ENCODE data around the gene FAM78A.

The FAM78A gene

DNA sequence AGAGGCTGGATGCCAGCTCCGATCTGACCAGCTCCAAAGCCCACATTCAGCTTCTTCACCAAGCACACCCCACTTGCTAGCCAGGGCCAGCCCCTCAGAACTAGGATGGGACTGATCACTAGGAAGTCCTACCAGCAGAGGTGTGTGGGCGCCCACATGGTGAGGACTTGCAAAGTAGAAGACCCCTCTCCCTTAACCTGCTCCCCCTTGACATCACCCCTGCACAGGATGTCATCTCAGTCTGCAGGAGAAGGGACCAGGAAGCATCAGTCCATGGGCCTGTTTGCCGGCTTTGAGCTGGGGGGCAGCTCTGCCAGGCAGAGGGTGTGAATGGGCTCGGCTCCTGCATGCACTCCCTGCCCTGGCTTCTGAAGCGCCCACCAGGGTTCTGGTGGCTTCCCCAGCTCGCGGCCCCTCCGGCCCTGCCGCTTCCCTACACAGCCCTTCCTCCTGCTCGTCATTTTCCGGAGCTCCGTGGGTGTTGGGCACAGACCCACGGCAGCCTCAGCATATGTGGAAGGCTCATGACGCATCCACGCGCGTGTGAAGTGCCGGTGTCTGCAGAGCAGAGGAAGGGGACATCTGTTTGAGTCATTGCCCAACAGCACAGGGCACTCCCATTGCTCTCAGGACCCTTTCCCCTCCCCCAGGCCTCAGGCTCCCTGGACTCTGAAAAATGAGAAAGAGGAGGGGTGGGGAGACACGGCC lies 3.7 kb upstream of the FAM78A start:
- Histone ChIP-seq H3K27ac (ENCODE audit: low read depth, low read length) (no peak overlapping the region), H3K4me1 (ENCODE audit: control insufficient read depth, insufficient read depth, low read length, unreplicated experiment) (no peaks in the 10 kb centered on the region), H2AFZ (ENCODE audit: low read length, unreplicated experiment) (no peak overlapping the region), H3K79me2 (ENCODE audit: control insufficient read depth, insufficient read depth, low read length, unreplicated experiment) (no peaks in the 10 kb centered on the region), H3K36me3 (ENCODE audit: insufficient read depth, low read length) (no peaks in the 10 kb centered on the region), H3K27me3 (ENCODE audit: insufficient read depth, low read length) (peaks cover 56% of the 10 kb centered on the region), H3K4me3 (ENCODE audit: low read depth, low read length) (no peak overlapping the region)

DNA sequence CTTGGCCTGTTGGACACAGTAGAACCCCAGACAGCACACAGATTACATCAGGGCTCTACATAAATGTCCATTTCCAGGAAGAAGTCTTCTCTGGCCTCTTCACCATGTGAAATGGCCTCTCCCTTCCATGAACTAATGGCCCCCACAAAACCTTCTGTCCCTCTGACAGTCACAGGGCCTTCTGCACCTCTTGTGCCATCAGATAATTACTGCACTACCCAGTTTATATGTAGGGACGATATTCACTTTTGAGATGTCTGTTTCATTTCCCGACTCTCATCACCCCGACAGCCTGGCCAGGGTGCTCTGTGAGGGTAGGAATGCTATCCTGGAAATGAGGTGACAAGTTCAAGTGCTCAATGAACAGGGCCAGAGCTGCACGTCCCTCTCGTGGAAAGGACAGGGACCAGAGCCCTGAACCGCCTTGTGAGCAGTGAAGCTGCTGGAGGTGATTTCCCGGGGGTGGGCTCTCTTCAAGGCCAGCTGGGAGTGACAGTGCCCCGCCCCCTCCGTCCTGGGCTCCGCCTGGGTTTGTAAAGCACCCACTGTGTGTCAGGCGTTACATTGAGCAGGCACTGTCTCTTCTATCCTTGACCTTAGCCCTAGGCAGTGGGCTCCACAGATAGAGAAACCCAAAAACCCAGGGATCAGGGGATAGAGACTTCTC lies 3.0 kb upstream of the FAM78A start:
- H3K4me3 ChIP-seq (ENCODE audit: low read depth, low read length) = no peak overlapping the region
- H3K36me3 ChIP-seq (ENCODE audit: insufficient read depth, low read length) = no peaks in the 10 kb centered on the region
- H3K4me1 ChIP-seq (ENCODE audit: control insufficient read depth, insufficient read depth, low read length, unreplicated experiment) = no peaks in the 10 kb centered on the region
- H2AFZ ChIP-seq (ENCODE audit: low read length, unreplicated experiment) = no peak overlapping the region
- H3K27ac ChIP-seq (ENCODE audit: low read depth, low read length) = no peak overlapping the region
- H3K27me3 ChIP-seq (ENCODE audit: insufficient read depth, low read length) = peaks cover 56% of the 10 kb centered on the region
- no peaks in the 10 kb centered on the region for H3K79me2 ChIP-seq (ENCODE audit: control insufficient read depth, insufficient read depth, low read length, unreplicated experiment)

DNA sequence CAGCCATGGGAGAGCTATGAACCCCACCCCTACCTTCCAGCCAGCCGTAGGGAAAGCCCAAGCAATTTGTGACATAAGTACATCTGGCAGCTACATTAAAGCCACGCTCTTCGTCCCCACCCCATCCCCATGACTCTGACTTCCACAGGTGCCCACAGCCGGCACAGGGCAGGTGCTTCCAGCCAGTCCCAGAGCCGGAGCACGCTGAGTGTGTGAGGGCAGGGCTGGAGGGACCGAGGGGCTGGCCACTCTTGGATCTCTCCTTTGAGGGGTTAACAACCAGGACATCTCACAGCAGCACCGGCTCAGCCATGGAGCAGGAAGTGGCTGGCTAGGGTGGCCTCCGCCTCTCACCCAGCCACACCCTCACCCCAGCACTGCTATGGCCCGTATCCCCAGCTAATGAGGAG lies 2.4 kb upstream of the FAM78A start:
- Histone ChIP-seq H3K27ac (ENCODE audit: low read depth, low read length) (no peak overlapping the region), H3K27me3 (ENCODE audit: insufficient read depth, low read length) (peaks cover 56% of the 10 kb centered on the region), H2AFZ (ENCODE audit: low read length, unreplicated experiment) (no peak overlapping the region)

DNA sequence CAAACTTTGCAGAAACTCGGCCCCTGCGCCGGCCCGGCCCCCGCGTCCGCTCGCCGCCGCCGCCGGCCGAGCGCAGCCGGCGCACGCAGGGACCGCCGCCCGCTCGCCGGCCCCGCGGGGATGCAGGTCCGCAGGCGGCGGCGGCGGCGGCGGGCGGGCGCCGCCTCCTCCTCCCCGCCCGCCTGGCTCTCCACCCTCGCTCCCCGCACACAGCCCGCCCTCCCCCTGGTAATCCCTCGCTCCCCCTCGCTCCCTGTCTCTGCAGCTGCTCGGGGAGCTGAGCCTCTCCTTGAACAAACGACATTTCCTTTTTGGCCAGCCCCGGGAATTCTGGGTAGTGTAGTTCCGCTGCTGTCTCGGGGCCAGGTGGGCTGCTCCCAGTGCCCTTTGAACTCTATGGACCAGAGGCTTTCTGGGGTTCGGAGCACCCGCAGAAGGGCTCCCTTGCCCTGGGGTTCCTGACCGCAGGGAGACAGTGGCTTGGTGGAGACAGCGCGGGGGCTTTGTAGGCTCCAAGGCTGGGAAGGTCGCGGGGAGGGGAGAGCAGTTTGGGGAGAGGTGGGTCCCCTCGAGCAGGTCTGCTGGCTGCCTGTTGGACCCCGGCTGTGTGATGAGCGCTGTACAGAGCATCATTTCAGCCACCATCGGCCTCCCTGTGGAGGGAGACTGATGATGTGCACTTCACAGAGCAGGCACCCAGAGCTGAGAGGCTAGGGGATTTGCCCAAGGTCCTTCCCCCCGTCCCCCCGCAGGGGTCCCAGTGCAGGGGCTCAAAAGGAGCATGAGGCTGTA lies 1.8 kb upstream of the FAM78A start:
- Histone ChIP-seq H3K79me2 (ENCODE audit: control insufficient read depth, insufficient read depth, low read length, unreplicated experiment) (no peaks in the 10 kb centered on the region), H3K27me3 (ENCODE audit: insufficient read depth, low read length) (peaks cover 52% of the 10 kb centered on the region), H3K27ac (ENCODE audit: low read depth, low read length) (no peak overlapping the region), H2AFZ (ENCODE audit: low read length, unreplicated experiment) (peak overlapping the region; percentile 62), H3K36me3 (ENCODE audit: insufficient read depth, low read length) (no peaks in the 10 kb centered on the region), H3K4me3 (ENCODE audit: low read depth, low read length) (peak overlapping the region; percentile 77), H3K4me1 (ENCODE audit: control insufficient read depth, insufficient read depth, low read length, unreplicated experiment) (no peaks in the 10 kb centered on the region)

More for the DNA sequence above, 2.4 kb upstream of the FAM78A start:
- Histone ChIP-seq H3K36me3 (ENCODE audit: insufficient read depth, low read length) (no peaks in the 10 kb centered on the region), H3K79me2 (ENCODE audit: control insufficient read depth, insufficient read depth, low read length, unreplicated experiment) (no peaks in the 10 kb centered on the region), H3K4me3 (ENCODE audit: low read depth, low read length) (no peak overlapping the region), H3K4me1 (ENCODE audit: control insufficient read depth, insufficient read depth, low read length, unreplicated experiment) (no peaks in the 10 kb centered on the region)

DNA sequence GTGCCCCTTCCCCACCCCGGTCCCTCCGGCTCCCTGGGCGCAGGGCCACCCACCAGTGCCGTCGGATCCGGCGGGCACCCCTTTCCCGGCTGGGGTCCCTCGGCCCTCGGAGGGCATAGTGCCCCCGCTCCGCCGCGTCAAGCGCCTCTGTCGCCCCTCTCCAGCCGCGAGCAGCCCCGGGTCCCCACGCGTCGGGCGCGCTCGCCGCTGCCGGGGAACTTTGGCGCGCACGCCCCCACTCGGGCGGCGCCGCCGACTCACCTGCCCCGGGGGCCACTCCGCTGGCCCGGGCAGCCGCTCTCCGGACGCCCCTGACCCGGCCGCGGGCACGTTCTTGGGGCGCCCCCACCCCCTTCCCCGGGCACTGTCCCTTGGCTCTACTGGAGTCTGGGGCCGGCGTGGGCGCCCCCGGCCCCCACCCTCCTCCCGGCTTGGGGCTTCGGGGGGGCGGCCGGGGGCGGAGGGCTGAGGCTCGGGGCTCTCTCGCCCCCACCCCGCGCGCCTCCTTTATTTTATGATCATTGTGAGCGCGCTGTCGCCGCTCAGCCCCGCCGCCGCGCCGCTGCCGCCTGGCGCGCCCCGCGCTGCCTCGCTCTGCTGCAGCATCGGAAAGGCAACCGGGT lies 1.1 kb upstream of the FAM78A start:
- peaks cover 45% of the 10 kb centered on the region for H3K27me3 ChIP-seq (ENCODE audit: insufficient read depth, low read length)
- H3K36me3 ChIP-seq (ENCODE audit: insufficient read depth, low read length) = no peaks in the 10 kb centered on the region
- peak overlapping the region; percentile 62 for H2AFZ ChIP-seq (ENCODE audit: low read length, unreplicated experiment)
- no peaks in the 10 kb centered on the region for H3K4me1 ChIP-seq (ENCODE audit: control insufficient read depth, insufficient read depth, low read length, unreplicated experiment)
- peak overlapping the region; percentile 77 for H3K4me3 ChIP-seq (ENCODE audit: low read depth, low read length)
- no peak overlapping the region for H3K27ac ChIP-seq (ENCODE audit: low read depth, low read length)
- no peaks in the 10 kb centered on the region for H3K79me2 ChIP-seq (ENCODE audit: control insufficient read depth, insufficient read depth, low read length, unreplicated experiment)

DNA sequence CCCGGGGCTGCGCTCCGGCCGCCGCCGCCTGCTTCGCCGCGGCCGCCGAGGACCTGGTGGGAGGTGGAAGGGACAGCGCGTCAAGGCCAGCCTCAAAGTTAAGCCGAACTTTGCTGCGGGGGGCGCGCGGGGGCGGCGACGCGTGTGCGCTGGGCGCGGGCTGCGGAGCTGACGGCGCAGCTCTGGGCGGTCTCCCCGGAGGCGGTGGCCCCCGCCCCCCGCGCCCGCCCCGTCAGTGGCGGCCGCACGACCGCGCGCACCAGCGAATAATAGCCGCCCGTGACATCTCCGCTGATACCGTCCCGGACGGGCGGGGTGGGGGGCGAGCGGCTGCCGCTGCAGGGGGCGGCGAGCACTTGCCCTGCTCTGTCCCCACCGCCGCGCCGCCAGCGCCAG lies 579 bp upstream of the FAM78A start:
- Histone ChIP-seq H3K79me2 (ENCODE audit: control insufficient read depth, insufficient read depth, low read length, unreplicated experiment) (no peaks in the 10 kb centered on the region), H3K4me3 (ENCODE audit: low read depth, low read length) (peak overlapping the region; percentile 77), H3K4me1 (ENCODE audit: control insufficient read depth, insufficient read depth, low read length, unreplicated experiment) (no peaks in the 10 kb centered on the region), H3K36me3 (ENCODE audit: insufficient read depth, low read length) (no peaks in the 10 kb centered on the region), H2AFZ (ENCODE audit: low read length, unreplicated experiment) (no peak overlapping the region), H3K27ac (ENCODE audit: low read depth, low read length) (no peak overlapping the region), H3K27me3 (ENCODE audit: insufficient read depth, low read length) (peaks cover 40% of the 10 kb centered on the region)

DNA sequence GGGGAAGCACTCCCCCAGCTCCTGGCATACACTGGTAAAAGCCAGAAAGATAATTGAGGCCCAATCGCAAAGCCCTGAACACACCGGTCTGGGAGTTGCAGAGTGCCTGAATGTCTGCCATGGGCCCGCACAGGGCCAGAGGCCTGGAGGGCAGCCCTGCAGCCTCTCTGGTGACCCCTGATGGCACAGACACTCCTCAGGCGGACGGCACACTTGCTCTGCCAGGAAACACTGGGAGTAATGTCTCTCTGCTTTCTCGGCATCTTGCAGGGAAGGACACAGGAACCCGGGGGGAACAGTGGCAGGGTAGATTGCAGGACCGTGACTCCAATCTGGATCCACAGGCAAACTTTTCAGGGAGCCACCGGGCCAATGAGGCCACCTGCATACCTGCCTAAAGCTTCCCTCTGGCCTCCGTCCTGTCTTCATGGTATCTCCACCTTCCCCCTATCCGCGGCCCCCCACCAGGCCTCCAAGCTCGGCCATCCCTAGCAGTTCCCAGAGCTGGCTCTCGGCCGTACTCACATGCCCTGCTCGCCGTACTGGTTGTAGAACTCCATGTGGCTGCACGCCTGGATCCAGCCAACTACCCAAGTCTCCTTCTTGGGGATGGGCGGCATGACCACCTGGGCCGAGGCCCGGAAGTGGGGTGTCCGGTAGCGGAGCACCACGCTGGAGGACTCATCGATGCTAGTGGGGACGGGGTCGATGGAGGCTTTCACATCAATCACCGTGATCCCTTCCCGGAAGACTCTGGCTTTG lies 797 bp downstream of the FAM78A start:
- H3K79me2 ChIP-seq (ENCODE audit: control insufficient read depth, insufficient read depth, low read length, unreplicated experiment) = no peaks in the 10 kb centered on the region
- peaks cover 26% of the 10 kb centered on the region for H3K27me3 ChIP-seq (ENCODE audit: insufficient read depth, low read length)
- no peak overlapping the region for H3K4me3 ChIP-seq (ENCODE audit: low read depth, low read length)
- H3K27ac ChIP-seq (ENCODE audit: low read depth, low read length) = no peak overlapping the region
- H3K4me1 ChIP-seq (ENCODE audit: control insufficient read depth, insufficient read depth, low read length, unreplicated experiment) = no peaks in the 10 kb centered on the region
- H2AFZ ChIP-seq (ENCODE audit: low read length, unreplicated experiment) = no peak overlapping the region
- H3K36me3 ChIP-seq (ENCODE audit: insufficient read depth, low read length) = no peaks in the 10 kb centered on the region

DNA sequence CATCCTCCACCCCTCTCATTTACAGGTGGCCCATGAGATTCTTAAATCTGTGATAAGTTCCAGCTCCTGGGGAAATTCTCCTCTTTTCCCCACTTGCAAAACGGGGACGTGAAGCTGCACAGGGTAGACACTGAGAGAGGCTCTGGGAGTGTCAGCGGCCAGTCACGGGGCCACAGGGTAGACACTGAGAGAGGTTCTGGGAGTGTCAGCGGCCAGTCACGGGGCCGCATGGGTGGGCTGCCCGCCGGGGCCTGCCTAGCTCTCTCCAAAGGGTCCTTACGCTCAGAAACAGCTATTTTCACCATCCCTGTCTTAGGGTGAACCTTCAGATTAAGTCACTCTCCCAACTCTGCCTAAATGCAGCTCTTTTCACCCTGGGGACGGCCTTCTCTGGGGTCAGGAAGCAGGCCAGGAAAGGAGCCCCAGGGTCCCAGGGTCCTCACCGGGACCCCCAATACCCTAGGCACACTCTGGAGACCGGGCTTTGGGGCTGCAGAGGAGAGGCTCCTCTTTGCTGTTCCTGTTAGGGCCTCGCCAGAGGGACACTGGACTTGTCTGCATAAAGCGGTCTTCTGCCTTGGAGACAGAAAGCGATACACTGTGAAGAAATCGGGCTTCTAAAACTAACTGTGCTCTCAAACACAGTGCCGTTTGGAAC lies 1.5 kb downstream of the FAM78A start:
- no peaks in the 10 kb centered on the region for H3K79me2 ChIP-seq (ENCODE audit: control insufficient read depth, insufficient read depth, low read length, unreplicated experiment)
- H3K27me3 ChIP-seq (ENCODE audit: insufficient read depth, low read length) = peaks cover 21% of the 10 kb centered on the region
- H3K4me3 ChIP-seq (ENCODE audit: low read depth, low read length) = no peak overlapping the region
- no peak overlapping the region for H3K27ac ChIP-seq (ENCODE audit: low read depth, low read length)
- H2AFZ ChIP-seq (ENCODE audit: low read length, unreplicated experiment) = no peak overlapping the region
- no peaks in the 10 kb centered on the region for H3K36me3 ChIP-seq (ENCODE audit: insufficient read depth, low read length)
- no peaks in the 10 kb centered on the region for H3K4me1 ChIP-seq (ENCODE audit: control insufficient read depth, insufficient read depth, low read length, unreplicated experiment)

DNA sequence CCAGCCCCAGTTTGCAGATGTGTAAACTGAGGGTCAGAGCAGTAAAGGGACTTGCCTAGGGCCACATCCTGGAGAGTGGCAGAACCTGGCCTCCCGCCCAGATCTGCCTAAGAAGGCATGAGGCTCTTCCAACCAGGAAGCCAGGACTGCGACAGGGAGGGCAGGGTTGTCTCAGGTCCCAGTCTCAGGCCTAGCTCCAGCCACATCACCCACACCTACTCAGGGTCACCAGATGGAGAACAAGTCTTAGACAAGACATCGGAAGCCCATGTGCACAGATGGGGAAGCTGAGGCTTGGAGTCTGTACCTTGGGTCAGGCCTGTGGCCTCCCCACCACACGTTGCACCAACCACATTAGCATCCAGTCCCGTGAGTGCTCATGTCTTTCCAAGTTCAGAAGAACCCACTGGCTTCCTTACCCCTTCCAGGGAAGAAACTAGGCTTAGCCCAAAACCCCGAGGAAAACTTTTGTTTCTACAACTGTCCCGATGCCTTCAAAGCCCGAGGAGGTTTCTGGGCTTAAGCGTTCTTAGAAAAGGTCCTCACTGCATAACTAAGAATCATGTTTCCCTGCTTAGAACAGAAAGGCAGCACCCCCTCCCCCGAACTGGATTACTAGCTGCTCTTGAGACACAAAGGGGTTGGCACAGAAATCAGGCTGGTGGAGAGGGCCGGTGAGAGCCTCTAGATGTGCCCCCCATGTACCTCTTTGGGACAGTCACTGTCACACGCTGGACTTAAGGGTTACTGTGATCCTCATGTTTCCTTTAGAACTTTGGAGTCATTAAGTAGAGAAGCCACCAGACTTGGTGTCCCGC lies 2.2 kb downstream of the FAM78A start:
- Histone ChIP-seq H2AFZ (ENCODE audit: low read length, unreplicated experiment) (no peak overlapping the region), H3K4me3 (ENCODE audit: low read depth, low read length) (no peak overlapping the region), H3K79me2 (ENCODE audit: control insufficient read depth, insufficient read depth, low read length, unreplicated experiment) (no peaks in the 10 kb centered on the region), H3K4me1 (ENCODE audit: control insufficient read depth, insufficient read depth, low read length, unreplicated experiment) (no peaks in the 10 kb centered on the region), H3K27me3 (ENCODE audit: insufficient read depth, low read length) (peaks cover 21% of the 10 kb centered on the region), H3K27ac (ENCODE audit: low read depth, low read length) (no peak overlapping the region), H3K36me3 (ENCODE audit: insufficient read depth, low read length) (no peaks in the 10 kb centered on the region)

Measured in ACC112 (cell line).